ENCODE data around the gene CACNA2D3.
"Not testable (repeated sequence)": the region's sequence is repeated elsewhere in the genome, so short reads cannot be mapped to it uniquely, and the experiment has no call there.

CACNA2D3 gene
- 0.55 to 15.3 (median 7.7) reads per million in 17 experiments for total RNA-seq

DNA sequence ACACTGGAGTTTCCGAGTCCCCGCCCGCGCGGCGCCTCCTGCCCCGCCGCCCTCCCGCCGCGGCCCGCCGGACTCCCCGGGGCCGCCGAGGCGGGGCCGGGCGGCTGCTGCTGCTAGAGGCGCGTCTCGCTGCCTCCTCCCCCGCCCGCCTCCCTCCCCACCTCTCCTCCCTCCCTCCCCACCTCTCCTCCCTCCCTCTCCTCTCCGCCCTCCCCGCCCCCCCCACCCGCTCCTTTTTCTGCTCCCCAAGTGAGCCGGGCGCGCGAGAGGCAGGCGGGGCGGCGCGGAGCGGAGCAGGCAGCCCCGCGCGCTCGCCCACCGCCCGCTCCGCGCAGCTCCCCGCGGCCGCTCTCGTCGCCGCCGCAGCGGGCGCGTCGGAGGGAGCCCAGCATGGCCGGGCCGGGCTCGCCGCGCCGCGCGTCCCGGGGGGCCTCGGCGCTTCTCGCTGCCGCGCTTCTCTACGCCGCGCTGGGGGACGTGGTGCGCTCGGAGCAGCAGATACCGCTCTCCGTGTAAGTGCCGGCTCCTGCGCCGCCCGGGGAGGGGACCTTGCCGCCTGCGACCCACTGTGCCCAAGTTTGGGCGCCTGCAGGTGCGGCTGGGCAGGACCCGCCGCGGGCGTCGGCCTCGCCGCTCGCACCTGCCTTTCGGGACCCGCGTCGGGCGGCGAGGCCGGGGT is at the start of gene CACNA2D3:
Gene CACNA2D3 (plus strand): TSS at position 229 of the 679 bp plus-strand sequence.
- DNase-seq, result no peak

DNA sequence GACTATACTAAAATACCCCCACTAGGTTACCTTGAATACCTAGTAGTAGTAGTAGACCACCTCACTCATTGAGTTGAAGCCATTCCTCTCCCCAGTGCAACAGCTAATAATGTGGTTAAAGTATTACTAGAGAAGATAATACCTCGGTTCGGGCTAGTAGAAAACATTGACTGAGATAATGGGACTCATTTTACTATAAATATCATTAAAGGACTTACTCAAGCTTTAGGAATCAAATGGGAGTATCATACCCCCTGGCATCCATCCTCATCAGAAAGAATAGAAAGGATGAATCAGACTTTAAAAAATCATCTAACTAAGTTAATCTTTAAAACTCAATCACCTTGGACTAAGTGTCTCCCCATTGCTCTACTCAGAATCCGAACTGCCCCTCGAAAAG is 49.0 kb upstream of the CACNA2D3 start:
- DNase-seq, result no peak

DNA sequence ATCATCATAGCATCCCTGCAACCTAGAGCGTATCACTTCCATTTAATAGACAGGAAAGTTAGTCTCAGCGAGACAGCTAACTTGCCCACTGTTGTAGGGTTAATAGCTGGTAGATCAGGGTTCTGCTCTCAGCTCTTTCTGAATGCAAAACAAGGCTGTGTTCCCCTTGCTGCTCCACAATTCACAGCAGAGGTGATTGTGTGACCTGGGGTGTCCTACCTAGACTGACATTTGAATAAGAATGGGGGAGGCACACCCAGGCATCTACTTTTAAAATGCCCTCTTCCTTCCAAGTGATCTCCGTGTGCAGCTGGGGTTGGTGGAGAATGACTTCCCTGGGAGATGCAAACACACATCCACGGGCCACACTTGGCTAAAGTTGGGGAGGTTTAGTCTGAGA is 43.0 kb upstream of the CACNA2D3 start:
- DNase-seq, result no peak

DNA sequence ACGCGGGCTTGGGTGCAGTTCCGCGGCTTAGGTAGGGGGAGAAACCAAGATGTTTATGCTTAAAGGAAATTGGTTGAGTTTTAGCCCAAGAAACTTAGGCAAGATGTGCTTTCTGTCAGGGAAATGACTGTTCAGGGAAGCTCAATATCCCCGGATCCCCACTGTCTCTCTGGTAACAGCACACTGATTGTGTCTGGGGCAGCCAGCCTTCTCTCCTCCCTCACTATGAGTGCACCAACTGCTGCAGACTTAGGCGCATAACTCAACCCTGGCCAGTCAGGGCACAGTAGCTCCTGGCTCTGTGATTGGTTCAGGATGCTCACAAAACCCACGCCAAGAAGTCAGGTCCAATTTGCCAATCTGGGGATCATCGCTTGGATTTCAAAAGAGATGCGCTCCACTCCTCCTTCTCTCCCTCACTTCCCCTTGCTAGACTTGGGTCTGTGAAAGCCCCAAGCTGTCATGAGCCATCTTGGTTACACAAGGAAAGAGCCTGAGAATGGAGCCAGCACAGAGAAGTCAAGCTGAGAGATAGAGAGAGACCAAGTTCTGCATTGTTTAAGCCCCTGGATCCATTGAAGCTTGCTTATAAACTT is 42.5 kb upstream of the CACNA2D3 start:
- no peak for DNase-seq

DNA sequence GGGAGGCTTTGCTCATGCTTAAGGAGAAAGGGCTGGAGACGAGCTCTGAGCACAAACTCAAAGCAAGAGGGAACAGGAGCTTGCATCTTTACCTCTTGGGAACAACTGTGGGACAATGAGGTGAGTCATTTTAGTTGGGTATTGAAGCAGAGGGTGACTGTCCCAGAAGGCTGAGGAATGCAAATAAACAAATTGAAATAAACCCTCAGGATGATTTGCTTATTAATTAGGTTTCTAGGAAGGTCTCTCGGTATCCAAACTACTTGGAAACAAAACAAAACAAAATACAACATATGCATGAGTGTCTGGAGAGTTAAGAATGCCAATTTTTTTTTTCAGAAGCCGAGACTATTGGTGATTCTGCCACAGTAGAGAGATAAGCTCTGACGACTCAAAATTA is 38.4 kb upstream of the CACNA2D3 start:
- DNase-seq, result no peak

DNA sequence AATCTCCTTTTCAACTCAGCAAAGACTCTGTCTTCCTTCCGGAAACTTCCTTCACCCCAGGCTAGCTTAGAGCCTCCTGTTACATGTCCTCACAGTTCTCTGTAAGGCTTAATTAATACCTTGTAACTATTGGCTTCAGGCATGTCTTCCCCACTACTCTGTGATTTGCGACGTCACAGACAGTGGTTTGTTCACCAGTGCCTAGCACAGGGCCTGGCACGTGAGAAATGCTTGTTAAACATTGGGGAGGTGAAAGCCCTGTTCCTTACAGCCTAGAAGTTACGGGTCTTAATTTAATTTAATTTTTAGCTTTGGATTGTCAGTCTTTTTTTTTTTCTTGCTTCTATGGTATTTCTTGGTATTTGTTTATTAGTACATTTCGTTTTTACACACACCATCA is 36.4 kb upstream of the CACNA2D3 start:
- no peak for DNase-seq

DNA sequence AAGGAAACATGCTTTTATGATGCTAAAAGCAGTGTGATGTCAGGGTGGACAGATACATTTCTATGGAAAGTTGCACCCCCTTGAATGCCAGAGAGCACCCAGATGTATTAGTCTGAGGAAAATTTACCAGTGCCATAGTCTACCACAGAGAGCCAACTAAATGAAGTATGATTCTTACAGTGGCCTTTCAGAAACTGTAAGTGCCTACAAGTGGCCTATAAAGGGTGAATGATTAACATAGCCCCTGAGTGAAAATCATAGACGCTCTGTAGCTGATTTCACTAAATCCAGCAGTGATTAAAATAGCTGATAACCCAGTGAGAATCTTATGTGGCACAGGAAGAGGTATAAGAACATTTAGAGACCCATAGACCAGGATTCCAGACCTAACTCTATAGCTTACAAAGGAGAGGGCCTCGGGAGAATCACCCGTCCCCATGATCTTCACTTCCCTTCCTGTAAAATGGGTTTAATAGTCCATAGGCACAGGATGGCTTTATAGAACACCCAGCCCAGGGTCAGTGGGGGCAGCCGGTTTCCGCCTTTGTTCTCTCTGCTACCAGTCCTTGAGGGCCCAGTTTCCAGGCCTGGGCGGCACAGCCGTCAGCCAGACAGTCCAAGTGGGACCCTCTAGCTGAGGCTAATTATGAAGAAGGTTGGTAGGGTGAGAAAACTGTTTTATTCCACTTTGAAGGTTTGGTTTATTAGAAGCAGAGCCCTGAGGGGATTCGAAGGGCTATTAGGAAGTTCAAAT is 35.5 kb upstream of the CACNA2D3 start:
- DNase-seq, result no peak

DNA sequence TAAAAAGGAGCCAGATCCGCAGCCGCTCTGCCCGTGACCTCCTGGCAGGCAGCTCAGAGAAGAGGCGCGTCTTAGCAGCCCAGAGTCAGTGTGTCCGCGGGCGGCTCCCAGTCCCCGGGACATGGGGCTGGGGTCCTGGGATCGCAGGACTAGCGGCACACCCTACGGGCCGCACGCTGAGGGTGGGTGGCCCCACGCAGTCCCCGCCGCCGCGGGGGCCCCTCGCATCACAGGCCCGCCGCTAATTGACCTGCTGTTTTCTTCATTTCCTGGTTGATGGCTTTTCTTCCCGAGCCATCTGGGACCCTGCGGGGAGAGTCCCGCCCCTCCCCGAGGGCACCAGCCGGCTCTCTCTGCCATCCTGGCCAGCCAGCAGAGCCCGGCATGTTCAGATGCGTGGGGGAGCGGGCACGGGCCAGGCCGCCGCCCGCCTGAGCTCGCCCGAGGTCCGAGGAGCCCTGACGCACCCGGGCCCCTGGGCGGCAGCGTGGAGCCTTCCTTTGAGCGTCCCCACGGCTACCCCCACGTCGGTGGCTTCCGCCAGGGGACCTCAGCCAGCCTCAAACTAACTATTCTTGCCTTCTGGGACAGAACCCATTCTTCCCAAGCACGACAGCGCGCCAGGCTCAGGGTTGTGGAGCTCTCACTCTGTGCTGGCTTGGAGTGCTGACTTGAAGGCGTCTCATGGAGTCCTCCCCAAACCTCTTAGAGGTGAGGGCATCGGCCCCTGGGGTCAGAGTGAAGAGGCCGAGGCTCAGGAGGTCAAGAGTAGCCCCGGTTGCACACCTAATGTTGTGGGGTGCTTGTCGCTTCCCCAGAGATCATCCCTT is 34.6 kb upstream of the CACNA2D3 start:
- no peak for DNase-seq

DNA sequence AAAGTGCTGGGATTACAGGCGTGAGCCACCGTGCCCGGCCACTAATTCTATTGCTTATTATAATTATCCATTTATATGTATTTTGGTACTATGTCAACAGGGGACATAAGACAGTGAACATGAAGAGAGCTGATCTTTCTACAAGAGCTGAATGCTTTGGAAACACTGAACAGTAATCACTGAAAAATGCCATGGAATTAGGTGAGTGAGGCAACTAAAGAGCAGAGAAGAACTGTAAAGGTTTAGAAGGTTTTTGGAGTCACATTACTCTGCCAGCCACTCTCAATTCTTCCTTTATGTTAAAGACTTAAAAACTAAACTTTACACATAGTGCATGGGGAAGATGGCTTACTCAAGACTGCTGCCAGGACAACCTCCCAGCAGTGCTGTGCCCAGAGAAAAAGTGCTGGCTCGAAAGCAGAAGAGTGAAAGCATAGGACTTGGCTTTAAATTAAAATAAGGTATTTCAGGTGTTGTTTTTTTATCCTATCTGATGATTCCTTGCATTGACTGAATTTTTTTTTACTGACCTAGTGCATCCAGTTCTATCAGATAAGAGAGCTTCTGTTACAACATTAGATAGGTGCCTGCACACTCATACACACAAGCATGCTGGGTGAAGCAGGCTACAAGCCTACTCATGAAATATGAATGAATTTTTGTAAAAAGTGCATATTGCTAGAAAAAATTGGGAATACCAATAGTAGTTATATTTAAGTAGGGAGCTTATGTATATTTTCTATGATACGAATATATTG is 28.7 kb upstream of the CACNA2D3 start:
- no peak for DNase-seq

DNA sequence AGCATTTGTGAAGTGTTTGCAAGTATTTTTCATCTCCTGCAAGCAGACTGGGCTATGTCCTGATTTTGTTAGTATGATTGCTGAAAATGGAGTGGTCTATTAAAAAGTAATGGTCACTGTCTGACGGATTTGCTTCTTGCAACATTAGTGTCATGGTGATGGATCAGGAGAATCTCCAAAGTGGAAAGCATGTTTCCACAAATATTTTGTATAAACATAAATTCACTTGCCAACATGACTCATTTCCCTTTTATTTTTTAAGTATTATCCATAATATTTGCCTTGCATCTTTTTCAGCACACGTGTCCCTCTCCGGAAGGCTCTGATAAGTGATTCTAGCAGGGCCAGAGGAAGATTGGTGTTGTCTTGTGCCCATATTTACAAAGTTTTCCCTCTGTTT is 27.4 kb upstream of the CACNA2D3 start:
- no peak for DNase-seq

DNA sequence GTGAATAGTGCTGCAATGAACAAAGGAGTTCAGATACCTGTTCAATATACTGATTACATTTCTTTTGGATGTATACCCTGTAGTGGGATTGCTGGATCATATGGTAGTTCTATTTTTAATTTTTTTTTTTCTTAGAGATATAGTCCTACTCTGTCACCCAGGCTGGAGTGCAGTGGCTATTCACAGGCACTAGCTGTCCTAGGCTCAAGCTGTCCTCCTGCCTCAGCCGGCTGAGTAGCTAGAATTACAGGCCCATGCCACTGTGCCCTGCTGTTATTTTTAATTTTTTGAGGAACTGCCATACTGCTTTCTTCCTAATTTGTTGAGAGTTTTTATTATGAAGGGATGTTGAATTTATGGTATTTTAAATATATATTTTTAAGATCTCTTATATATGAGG is 23.0 kb upstream of the CACNA2D3 start:
- DNase-seq, result no peak

DNA sequence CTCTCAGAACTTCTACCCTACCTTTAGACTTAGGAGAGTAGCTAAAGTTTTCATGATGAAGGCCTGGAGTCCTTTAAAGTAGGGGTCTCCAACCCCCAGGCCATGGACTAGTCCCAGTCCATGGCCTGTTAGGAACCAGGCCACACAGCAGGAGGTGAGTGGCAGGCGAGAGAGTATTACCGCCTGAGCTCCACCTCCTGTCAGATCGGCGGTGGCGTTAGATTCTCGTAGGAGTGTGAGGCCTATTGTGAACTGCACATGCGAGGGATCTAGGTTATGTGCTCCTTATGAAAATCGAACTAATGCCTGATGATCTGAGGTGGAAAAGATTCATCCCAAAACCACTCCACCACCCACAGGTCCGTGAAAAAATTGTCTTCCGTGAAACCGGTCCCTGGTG is 18.3 kb upstream of the CACNA2D3 start:
- no peak for DNase-seq

DNA sequence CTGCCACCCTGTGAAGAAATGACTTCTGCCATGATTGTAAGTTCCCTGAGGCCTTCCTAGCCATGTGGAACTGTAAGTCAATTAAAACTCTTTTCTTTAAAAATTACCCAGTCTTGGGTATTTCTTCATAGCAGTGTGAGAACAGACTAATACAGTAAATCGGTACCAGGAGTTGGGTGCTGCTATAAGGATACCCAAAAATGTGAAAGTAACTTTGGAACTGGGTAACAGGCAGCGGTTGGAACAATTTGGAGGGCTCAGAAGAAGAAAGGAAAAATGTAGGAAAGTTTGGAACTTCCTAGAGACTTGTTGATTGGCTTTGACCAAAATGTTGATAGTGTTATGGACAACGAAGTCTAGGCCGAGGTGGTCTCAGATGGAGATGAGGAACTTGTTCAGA is 6.2 kb upstream of the CACNA2D3 start:
- DNase-seq, result not testable (repeated sequence)

DNA sequence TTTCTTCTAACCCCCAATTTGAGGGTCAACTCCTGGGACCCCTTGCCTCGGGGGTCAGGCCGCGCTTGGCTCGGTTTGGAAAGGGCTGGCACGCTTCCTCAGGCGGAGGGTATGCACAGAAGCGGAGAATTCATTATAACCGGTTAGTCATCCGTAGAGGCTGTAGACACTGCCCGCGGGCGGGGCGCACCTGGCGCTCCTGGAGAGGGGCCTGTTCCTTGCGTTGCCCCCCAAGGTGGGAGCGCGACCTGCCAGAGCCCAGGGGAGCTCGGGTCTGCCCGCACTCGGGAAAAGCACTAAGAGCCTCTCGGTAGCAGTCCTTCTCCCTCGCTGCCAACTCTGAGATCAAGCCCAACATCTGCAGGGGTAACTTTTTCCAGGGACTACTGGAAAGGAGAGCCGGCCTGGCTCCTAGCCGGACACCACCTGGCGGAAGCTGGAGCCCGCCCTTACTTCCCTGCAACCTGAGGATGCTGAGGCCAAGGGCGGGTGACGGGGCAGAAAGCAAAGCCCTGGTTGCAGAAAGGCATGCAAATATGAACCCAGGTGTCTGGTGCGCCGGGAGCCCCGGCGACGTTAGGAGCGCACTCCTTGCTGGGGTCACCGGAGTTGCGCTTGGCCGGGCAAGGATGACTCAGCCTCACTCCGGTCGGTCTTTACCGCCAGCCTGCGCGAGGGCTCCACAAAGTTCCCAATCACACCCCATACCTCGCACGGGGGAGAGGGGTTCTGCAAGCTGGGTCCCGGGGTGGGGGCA is 1.5 kb upstream of the CACNA2D3 start:
- no peak for DNase-seq

DNA sequence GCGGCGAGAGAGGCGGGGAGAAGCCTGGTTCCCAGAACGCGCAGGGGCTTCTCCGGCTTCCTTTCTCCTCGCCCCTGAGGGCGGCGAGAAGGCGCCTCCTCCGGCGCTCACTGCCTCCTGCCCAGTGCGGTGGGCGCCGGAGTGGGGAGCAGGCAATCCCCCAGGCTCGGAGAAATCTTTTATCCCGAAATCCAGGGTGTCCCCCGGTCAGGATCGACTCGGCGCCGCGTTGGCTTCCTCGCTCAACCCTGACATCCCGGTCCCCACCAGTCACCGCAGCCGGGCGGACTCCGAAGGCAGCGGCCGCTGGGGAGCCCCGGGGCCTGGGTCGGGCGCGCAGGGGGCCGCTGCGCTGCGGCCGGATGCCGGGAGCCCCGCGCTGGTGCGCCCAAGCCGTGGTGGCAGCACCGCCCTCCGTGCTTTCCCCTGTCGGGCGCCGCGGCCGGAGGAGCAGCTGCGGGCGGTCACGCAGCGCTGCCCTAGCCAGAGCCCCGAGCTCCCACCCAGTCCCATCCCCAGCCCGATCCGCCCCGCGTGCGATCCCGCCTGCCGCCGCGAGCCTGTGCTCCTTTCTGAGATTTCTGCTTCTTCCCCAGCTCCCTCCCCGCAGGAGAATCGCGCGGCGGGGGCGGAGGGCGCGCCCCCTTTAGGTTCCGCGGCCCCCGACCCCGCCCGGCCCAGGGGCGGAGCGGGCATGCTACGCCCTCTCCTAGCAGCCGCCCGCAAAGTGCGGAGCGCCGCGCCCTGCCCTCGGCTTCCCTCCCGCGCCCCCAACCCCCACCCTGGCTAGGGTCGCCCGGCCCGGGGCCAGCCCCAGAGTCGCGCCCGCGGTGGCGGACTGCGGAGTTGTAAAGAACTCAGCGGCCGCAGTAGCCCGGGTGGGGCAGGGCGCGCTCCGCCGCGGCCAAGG is 683 bp upstream of the CACNA2D3 start:
- no peak for DNase-seq

DNA sequence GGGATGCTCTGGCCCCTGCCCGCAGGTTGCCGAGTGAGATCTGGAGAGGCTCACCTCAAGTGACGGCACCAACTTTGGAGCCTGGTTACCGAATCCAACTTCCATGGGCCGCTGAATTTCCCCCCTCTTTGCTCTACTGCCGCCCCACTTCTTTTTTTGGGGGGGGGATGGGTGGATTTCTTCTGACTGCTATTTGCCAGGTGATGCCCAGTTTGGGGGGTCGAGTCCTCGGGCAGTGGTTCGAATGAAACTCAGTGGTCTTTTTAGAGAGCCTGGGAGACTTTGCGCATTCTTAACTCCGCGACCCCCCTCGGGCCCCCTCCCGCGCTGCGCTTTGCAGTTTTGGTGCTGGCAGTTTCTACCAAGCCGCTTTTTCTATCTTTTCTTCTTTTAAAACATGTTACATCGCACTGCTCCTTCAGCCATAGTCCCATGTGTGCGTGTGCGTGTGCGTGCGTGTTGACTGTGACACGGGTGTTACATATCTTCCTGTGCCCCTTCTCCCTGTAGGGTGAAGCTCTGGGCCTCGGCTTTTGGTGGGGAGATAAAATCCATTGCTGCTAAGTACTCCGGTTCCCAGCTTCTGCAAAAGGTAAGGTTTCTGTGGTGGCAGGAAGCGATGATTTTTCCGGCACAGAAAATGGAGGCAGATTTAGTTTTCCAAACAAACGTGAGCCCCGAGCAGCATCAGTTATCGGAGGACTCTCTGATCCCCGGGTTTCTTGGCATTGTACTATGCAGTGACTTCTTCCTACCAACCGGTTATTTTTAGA is 837 bp downstream of the CACNA2D3 start:
- DNase-seq, result no peak

DNA sequence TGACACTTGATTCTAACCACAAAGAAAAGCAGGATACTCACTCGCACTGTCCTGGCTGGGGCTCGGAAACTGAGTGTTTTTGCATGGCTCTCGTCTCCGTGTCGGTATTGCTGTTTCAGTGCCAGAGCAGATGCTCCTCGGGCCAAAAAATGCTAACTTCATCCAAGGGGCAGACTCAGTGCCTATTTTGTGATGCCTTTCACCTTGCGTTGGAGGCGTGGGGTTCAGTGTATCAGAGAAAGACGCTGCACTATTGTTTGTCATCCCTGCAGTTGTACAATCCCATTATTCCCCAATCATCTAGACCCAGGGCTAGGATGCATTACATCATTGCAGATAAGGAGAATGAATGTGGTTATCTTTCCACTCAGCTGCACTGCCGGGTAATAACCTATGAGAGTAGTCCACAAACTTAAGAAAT is 1.4 kb downstream of the CACNA2D3 start:
- DNase-seq, result no peak

DNA sequence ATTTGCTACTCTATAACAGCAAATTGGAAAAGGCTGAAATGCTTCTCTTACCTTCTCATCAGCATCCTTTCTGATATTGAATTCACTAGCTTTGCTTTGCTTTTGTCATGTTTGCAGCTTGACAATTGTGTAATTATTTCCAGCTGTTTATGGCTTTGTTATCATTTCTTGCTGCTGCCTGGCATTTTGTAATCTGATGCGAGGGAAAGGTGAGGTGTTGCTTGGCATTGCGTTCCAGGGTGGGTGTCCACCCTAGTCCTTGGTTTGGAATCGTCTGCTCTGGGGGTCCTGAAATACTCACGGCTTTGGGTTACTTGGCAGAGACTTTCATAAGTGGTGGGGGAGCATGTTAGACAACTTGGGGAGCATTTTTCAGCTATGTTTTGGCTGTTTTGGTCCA is 2.9 kb downstream of the CACNA2D3 start:
- no peak for DNase-seq

DNA sequence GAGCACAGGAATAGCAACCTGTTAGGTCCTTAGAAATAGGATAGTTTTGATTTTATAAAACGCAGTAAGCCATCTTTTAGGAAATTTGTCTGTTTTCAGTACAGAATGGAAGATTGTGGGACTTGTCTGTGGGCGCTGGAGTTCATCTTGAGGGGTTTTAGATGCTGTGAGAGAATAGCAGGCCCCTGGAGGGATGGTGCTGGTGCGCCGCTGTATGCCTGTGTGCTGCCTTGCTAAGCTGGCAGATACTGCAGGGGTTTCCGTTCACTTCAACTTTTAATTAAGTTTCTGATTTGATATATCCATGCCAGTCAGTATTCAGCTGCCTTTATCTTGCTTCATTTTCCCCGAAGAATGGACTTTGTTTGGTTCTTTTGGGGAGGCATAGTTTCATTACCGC is 4.2 kb downstream of the CACNA2D3 start:
- DNase-seq, result no peak
